IMR-90 (cell line): ENCODE data around the gene SPATA24. TPM values are rescaled to one million over a fixed set of nuclear protein-coding genes. Genes with fewer than 3 reads are reported as not detected.
A peak's percentile ranks its signal among the peaks of the same experiment; 100 is the strongest.

ENCODE experiments used
- ATAC-seq: fragments of 200-7000 bp; cut with Tn5 transposase; 2 replicates; pipeline ENCODE4 v1.9.1; 2020; ENCODE audit warnings: low read depth, mild to moderate bottlenecking, moderate library complexity
- BruUV-seq: library from RNA; stranded (reverse); fragments of 400-500 nt; replicated peaks from 2 replicates; lab custom pipeline; 2021; lab: Mats Ljungman, UMichigan
- CTCF ChIA-PET: fragments of 300-600 bp; formaldehyde crosslinking; extraction: SDS; loops from one replicate; lab custom pipeline; 2021; ENCODE audit warnings: antibody characterized with exemption; lab: Yijun Ruan, JAX
- POLR2A ChIA-PET: fragments of 300-600 bp; sonication (Branson Sonifier 250); formaldehyde crosslinking; loops from one replicate; lab custom pipeline; 2022; ENCODE audit warnings: antibody characterized with exemption; ENCODE audit not compliant: unreplicated experiment; lab: Charles Lee
- DNase-seq: peaks from one replicate; pipeline ENCODE4 v3.0.0; 2013
- H2AFZ ChIP-seq: replicated peaks from 2 replicates; pipeline ENCODE3; 2013; ENCODE audit warnings: low read length, mild to moderate bottlenecking; ENCODE audit not compliant: poor library complexity
- H2AK5ac ChIP-seq: 2 replicates; pipeline ENCODE4 v1.6.1; 2013; ENCODE audit warnings: low read depth, low read length, inconsistent platforms
- H2AK9ac ChIP-seq: replicated peaks from 2 replicates; pipeline ENCODE3; 2013; ENCODE audit warnings: mild to moderate bottlenecking, low read depth, low read length, moderate library complexity; ENCODE audit not compliant: poor library complexity
- H2BK120ac ChIP-seq: 2 replicates; pipeline ENCODE4 v1.6.1; 2013; ENCODE audit warnings: low read depth, low read length, inconsistent platforms
- H2BK15ac ChIP-seq: 3 replicates; pipeline ENCODE4 v1.6.1; 2013; ENCODE audit warnings: low read depth, low read length, inconsistent platforms
- H2BK20ac ChIP-seq: 2 replicates; pipeline ENCODE4 v1.6.1; 2013; ENCODE audit warnings: low read depth, mild to moderate bottlenecking, inconsistent platforms, low read length, moderate library complexity
- H2BK5ac ChIP-seq: 2 replicates; pipeline ENCODE4 v1.6.1; 2013; ENCODE audit warnings: mild to moderate bottlenecking, low read depth, low read length, inconsistent platforms; ENCODE audit not compliant: poor library complexity, severe bottlenecking
- H3K14ac ChIP-seq: replicated peaks from 2 replicates; pipeline ENCODE4 v1.6.1; 2013; ENCODE audit warnings: low read depth, low read length, inconsistent platforms
- H3K18ac ChIP-seq: 2 replicates; pipeline ENCODE4 v1.6.1; 2013; ENCODE audit warnings: low read depth, low read length, control low read depth
- H3K23ac ChIP-seq: 2 replicates; pipeline ENCODE4 v1.6.1; 2013; ENCODE audit warnings: low read depth, low read length, inconsistent platforms
- H3K27ac ChIP-seq: 2 replicates; pipeline ENCODE4 v1.5.1; 2013; ENCODE audit warnings: mild to moderate bottlenecking, control low read depth, low read length; ENCODE audit not compliant: insufficient read depth
- H3K27me3 ChIP-seq: 2 replicates; pipeline ENCODE4 v1.6.1; 2013; ENCODE audit warnings: low read length; ENCODE audit not compliant: control insufficient read depth, insufficient read depth
- H3K36me3 ChIP-seq: 2 replicates; pipeline ENCODE4 v1.6.1; 2013; ENCODE audit warnings: low read length, mixed read lengths; ENCODE audit not compliant: control insufficient read depth, insufficient read depth
- H3K4ac ChIP-seq: 2 replicates; pipeline ENCODE4 v1.6.1; 2013; ENCODE audit warnings: low read depth, low read length, inconsistent platforms
- H3K4me1 ChIP-seq: 2 replicates; pipeline ENCODE4 v1.6.1; 2013; ENCODE audit warnings: low read length, mixed read lengths; ENCODE audit not compliant: control insufficient read depth, insufficient read depth
- H3K4me2 ChIP-seq: 2 replicates; pipeline ENCODE4 v1.6.1; 2013; ENCODE audit warnings: low read depth, mild to moderate bottlenecking, control low read depth, low read length, moderate library complexity
- H3K4me3 ChIP-seq: 2 replicates; pipeline ENCODE4 v1.5.1; 2013; ENCODE audit warnings: low read depth, mild to moderate bottlenecking, control low read depth, low read length, moderate library complexity; ENCODE audit not compliant: insufficient read depth
- H3K56ac ChIP-seq: 2 replicates; pipeline ENCODE4 v1.6.1; 2013; ENCODE audit warnings: low read length, inconsistent platforms; ENCODE audit not compliant: insufficient read depth; ENCODE audit errors: extremely low read depth
- H3K79me1 ChIP-seq, 2 experiments: 2 replicates each; pipeline ENCODE4 v1.6.1; 2013; ENCODE audit warnings: low read length in 2 of 2, inconsistent platforms in 1 of 2, low read depth in 1 of 2
- H3K9ac ChIP-seq: 2 replicates; pipeline ENCODE4 v1.6.1; 2013; ENCODE audit warnings: low read depth, low read length, control low read depth
- H3K9me1 ChIP-seq: 2 replicates; pipeline ENCODE4 v1.6.1; 2013; ENCODE audit warnings: low read length, inconsistent platforms; ENCODE audit not compliant: insufficient read depth
- H3K9me3 ChIP-seq: 2 replicates; pipeline ENCODE4 v1.6.1; 2013; ENCODE audit warnings: low read length; ENCODE audit not compliant: control insufficient read depth, insufficient read depth
- H4K20me1 ChIP-seq: 2 replicates; pipeline ENCODE4 v1.6.1; 2013; ENCODE audit warnings: low read length, inconsistent platforms; ENCODE audit not compliant: insufficient read depth
- H4K5ac ChIP-seq: 2 replicates; pipeline ENCODE4 v1.6.1; 2013; ENCODE audit warnings: mild to moderate bottlenecking, low read depth, low read length, control low read depth
- H4K8ac ChIP-seq, 2 experiments: 2 replicates each; pipeline ENCODE4 v1.6.1; 2013; ENCODE audit warnings: low read depth in 2 of 2, low read length in 2 of 2, control low read depth in 1 of 2, inconsistent platforms in 1 of 2
- H4K91ac ChIP-seq: 2 replicates; pipeline ENCODE4 v1.6.1; 2013; ENCODE audit warnings: low read depth, low read length, inconsistent platforms; ENCODE audit not compliant: insufficient read depth
- BHLHE40 ChIP-seq: fragments of 150-350 bp; IDR thresholded peaks from 2 replicates; pipeline ENCODE4 v1.6.1; 2016; ENCODE audit warnings: mild to moderate bottlenecking, low read depth, low read length
- CEBPB ChIP-seq: IDR thresholded peaks from 2 replicates; pipeline ENCODE4 v1.6.1; 2012; ENCODE audit warnings: low read depth, low read length, improper control_type of control experiment
- FOS ChIP-seq: fragments of 150-350 bp; IDR thresholded peaks from 2 replicates; pipeline ENCODE4 v1.6.1; 2016; ENCODE audit warnings: low read depth, low read length
- MXI1 ChIP-seq: IDR thresholded peaks from 2 replicates; pipeline ENCODE4 v1.6.1; 2012; ENCODE audit warnings: low read depth, mild to moderate bottlenecking, low read length, moderate library complexity, borderline replicate concordance
- SMC3 ChIP-seq: fragments of 150-350 bp; IDR thresholded peaks from 2 replicates; pipeline ENCODE4 v1.6.1; 2016; ENCODE audit warnings: low read depth, mild to moderate bottlenecking, antibody characterized with exemption, low read length, moderate library complexity
- WGBS, 2 experiments: methylation state at CpG; one replicate each; pipeline versions ENCODE4 v1.1.5 to v1.1.7; 2013; ENCODE audit warnings: missing lambda C conversion rate in 2 of 2; ENCODE audit not compliant: insufficient read length in 1 of 2; ENCODE audit errors: extremely low coverage in 2 of 2; 5-methylcytosine and 5-hydroxymethylcytosine counted together
- dilution Hi-C: fragments of 300-500 bp; cut with HindIII; formaldehyde crosslinking; loops from one replicate; pipeline ENCODE4 v1.14.3; 2018; ENCODE audit warnings: low sequenced_read_pairs; ENCODE audit not compliant: unreplicated experiment
- in situ Hi-C: fragments of 300-500 bp; cut with MboI; formaldehyde crosslinking; loops from 3 replicates; pipeline ENCODE4 v1.14.3; 2019; ENCODE audit warnings: low sequenced_read_pairs, inconsistent platforms, mixed read lengths
- intact Hi-C: fragments of 100-400 bp; cut with micrococcal nuclease; formaldehyde crosslinking; loops from 2 replicates; pipeline ENCODE4 v1.10.0; 2022
- polyA plus RNA-seq, 3 experiments: library from polyadenylated mRNA; depleted of rRNA; stranded (reverse); fragments of >200 nt; gene quantifications; 2 replicates each; pipeline ENCODE4 v1.2.3, GENCODE V29; 2012; ENCODE audit warnings: low replicate concordance in 1 of 3
- total RNA-seq: library from RNA; depleted of rRNA; stranded (reverse); fragments of >200 nt; gene quantifications from 2 replicates; pipeline ENCODE4 v1.2.3, GENCODE V29; 2012
- TF ChIP-seq, protein P1 (sequence below): fragments of 150-350 bp; IDR thresholded peaks from 2 replicates; pipeline ENCODE4 v1.6.1; 2017; ENCODE audit warnings: mild to moderate bottlenecking, antibody characterized with exemption, low read length, low read depth
- TF ChIP-seq, protein P2 (sequence below): conservative IDR thresholded peaks from 2 replicates; pipeline ENCODE4 v1.5.1; 2012; ENCODE audit warnings: mild to moderate bottlenecking, low read depth, low read length, improper control_type of control experiment

Gene SPATA24
- total and polyA plus RNA-seq, 2 of the 4 experiments (the other 2 are of a cell fraction) = 4.1 to 4.3 TPM

DNA sequence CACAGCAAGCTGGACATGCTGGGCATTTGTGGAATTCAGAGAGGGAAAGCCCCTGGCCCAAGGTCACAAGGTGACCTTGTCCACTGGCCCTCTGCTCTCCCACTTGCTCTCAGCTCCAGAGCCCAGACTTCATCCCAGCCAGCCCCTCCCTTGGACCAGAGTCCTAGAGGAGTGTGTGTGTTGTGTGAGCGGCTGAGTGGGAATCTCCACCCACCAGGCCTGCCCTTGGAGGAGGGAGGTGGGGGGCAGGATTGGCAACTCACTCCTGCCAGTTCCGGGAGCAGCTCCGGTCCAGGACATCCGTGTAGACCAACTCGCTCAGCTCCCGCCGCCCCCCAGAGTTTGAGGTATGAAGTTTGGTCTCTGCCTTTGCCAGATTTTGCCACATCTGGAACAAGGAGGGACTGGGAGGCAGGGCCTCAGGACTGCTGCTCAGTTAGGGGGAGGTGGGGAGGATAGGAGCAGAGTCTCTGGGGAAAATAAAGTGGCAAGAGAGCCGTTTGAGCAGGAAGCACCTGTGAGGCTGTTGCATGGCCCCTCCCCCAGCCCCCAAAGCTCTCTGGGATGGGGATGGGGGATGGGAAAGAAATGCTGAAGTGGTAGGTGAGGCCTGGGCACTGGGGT, 15.6 kb downstream of the SPATA24 start:
- Histone ChIP-seq H2AK5ac (peak overlapping the region; percentile 68), H2BK120ac (no peak overlapping the region), H3K9me3 (peaks cover 6% of the 10 kb centered on the region; the same call in 1 of the 2 replicates), H3K4me2 (no peak overlapping the region), H3K18ac (no peak overlapping the region), H2BK5ac (no peak overlapping the region), H3K4ac (no peak overlapping the region), H2BK15ac (no peak overlapping the region), H3K27me3 (peaks cover 9% of the 10 kb centered on the region), H2AFZ (peak overlapping the region; percentile 85), H3K27ac (no peak overlapping the region), H4K91ac (no peak overlapping the region), H3K9ac (no peak overlapping the region), H3K4me1 (peaks cover 5% of the 10 kb centered on the region), H2BK20ac (no peak overlapping the region), H3K79me1 (no peaks in the 10 kb centered on the region), H3K4me3 (no peak overlapping the region), H4K8ac (0 out of 4 replicates have a peak overlapping the region, but pooled peaks of 1 of the 2 experiments have one; percentile 33), H3K14ac (no peak overlapping the region; the same call in 1 of the 2 replicates), H3K56ac (no peak overlapping the region), H4K20me1 (no peaks in the 10 kb centered on the region), H4K5ac (no peak overlapping the region), H2AK9ac (peak overlapping the region; percentile 9), H3K36me3 (no peaks in the 10 kb centered on the region), H3K23ac (no peak overlapping the region), H3K9me1 (no peaks in the 10 kb centered on the region)
- no peak for TF ChIP-seq FOS
- TF ChIP-seq, protein P1, sequence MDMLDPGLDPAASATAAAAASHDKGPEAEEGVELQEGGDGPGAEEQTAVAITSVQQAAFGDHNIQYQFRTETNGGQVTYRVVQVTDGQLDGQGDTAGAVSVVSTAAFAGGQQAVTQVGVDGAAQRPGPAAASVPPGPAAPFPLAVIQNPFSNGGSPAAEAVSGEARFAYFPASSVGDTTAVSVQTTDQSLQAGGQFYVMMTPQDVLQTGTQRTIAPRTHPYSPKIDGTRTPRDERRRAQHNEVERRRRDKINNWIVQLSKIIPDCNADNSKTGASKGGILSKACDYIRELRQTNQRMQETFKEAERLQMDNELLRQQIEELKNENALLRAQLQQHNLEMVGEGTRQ = no peak
- TF ChIP-seq BHLHE40 = no peak
- TF ChIP-seq, protein P2, sequence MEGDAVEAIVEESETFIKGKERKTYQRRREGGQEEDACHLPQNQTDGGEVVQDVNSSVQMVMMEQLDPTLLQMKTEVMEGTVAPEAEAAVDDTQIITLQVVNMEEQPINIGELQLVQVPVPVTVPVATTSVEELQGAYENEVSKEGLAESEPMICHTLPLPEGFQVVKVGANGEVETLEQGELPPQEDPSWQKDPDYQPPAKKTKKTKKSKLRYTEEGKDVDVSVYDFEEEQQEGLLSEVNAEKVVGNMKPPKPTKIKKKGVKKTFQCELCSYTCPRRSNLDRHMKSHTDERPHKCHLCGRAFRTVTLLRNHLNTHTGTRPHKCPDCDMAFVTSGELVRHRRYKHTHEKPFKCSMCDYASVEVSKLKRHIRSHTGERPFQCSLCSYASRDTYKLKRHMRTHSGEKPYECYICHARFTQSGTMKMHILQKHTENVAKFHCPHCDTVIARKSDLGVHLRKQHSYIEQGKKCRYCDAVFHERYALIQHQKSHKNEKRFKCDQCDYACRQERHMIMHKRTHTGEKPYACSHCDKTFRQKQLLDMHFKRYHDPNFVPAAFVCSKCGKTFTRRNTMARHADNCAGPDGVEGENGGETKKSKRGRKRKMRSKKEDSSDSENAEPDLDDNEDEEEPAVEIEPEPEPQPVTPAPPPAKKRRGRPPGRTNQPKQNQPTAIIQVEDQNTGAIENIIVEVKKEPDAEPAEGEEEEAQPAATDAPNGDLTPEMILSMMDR = no peak
- TF ChIP-seq MXI1 = no peak
- TF ChIP-seq SMC3 = no peak
- no peak for TF ChIP-seq CEBPB
- 38% methylated on average over 7 of the region's 8 CpGs; no CpG with 5 or more reads in 1 of the 2 experiments for WGBS, 2 experiments
- dilution Hi-C loops = no loop called here
- POLR2A ChIA-PET = no interaction called here
- no TSS peak for BruUV-seq
- in situ Hi-C loops = no loop called here
- DNase-seq (peak; percentile 20), ATAC-seq (peak; percentile 24)
- CTCF ChIA-PET = no interaction called here
- intact Hi-C loops = no loop called here
